Fibroblast of skin of right quadriceps (primary cell): ENCODE measurements around the gene PTCH2.
A peak's percentile ranks its signal among the peaks of the same experiment; 100 is the strongest.

ENCODE experiments used
- DNase-seq: peaks from one replicate; pipeline ENCODE4 v3.0.0-alpha.2; 2013

PTCH2 gene, protein sequence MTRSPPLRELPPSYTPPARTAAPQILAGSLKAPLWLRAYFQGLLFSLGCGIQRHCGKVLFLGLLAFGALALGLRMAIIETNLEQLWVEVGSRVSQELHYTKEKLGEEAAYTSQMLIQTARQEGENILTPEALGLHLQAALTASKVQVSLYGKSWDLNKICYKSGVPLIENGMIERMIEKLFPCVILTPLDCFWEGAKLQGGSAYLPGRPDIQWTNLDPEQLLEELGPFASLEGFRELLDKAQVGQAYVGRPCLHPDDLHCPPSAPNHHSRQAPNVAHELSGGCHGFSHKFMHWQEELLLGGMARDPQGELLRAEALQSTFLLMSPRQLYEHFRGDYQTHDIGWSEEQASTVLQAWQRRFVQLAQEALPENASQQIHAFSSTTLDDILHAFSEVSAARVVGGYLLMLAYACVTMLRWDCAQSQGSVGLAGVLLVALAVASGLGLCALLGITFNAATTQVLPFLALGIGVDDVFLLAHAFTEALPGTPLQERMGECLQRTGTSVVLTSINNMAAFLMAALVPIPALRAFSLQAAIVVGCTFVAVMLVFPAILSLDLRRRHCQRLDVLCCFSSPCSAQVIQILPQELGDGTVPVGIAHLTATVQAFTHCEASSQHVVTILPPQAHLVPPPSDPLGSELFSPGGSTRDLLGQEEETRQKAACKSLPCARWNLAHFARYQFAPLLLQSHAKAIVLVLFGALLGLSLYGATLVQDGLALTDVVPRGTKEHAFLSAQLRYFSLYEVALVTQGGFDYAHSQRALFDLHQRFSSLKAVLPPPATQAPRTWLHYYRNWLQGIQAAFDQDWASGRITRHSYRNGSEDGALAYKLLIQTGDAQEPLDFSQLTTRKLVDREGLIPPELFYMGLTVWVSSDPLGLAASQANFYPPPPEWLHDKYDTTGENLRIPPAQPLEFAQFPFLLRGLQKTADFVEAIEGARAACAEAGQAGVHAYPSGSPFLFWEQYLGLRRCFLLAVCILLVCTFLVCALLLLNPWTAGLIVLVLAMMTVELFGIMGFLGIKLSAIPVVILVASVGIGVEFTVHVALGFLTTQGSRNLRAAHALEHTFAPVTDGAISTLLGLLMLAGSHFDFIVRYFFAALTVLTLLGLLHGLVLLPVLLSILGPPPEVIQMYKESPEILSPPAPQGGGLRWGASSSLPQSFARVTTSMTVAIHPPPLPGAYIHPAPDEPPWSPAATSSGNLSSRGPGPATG

DNA sequence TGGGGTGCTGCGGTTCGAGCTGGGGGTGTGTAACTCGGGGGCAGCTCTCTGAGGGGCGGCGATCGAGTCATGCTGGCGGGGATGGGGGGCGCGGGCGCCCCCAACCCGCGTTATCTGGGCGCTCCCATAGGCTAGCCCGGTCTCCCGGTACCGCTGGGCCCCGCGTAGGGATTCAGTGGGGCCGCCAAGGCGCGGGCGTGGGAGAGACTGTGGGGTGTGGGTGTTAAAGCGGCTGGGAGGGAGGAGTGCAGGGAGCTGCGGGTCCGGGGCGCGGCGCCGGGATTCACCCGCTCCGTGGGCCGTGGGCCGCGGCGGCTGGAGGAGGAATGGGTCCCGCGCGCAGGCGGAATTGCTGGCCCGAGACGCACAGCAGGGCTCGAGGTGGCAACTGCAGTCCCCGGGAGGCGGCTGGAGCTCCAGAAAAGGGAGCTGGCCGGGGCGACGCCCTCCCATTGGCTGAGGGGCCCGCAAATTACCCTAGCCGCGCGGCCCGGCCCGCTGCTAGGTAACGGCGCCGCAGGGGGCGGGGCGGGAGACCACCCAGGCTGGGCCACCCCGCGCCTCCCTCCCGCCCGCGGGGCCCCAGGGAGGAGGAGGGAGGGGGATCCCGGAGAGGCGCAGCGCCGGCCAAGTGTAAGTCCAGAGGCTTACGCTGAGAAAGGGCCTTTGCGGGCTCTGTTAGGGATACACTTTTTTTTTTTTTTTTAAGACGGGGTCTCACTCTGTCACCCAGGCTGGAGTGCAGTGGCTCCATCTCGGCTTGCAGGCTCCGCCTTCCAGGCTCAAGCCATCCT lies at the start of gene PTCH2:
TSS of gene PTCH2 (minus strand) at position 392 of the 794 bp plus-strand sequence. CDS start at position 71, 321 bp downstream.
- DNase-seq = peak; percentile 81

DNA sequence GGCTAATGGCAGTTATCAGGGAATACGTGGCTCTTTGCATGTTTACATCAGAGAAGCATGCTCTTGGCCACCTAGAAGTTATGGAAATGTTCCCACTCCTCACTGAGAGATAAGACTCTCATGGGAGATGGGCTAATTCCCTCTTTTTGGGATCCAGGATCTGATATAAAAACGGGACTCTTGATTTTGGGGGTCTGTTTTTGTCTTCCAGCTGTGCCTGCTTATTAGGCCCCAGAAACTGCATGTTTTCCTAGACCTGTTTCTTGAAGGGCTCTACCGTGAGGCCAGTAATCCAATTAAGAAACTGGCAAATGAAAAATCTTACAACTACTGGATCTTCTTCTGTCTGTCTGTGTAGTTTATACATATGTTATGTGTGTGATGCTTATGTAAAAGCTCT lies 47.0 kb upstream of the PTCH2 start:
- no peak for DNase-seq

DNA sequence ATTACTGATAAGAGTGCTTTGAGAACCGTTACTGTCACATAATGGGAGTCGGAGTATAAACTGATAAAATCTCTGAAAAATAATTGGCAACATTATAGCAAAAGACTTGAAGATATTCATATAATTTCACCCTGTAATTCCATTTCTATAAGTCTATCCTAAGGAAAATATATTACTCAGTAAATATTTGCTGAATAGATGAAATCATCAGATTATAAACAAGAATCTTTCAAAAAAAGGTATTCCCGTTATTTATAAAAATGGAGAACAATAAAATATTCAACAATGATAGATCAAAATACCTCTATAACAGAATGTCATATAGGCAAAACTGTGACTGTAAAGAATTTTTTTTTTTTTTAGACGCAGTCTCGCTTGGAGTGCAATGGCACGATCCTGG lies 42.4 kb upstream of the PTCH2 start:
- no peak for DNase-seq

DNA sequence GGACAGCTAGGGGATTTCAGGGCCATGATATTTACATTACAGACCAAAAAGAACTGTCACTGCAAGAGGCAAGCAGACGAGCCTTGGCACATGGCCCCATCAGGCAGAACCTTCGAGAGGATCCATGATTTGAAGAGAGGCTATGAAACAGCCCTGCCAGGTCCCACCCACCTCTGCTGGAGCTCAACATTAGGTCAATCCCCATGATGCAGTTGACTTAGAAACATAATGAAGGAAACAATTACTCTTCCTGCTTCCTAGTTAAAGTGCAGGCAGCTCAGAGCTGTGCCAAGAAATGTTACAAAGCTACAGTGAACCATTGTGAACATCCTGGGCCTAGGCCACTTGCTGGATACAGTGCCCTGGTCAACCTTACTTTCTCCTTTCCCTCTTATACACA lies 41.7 kb upstream of the PTCH2 start:
- no peak for DNase-seq

DNA sequence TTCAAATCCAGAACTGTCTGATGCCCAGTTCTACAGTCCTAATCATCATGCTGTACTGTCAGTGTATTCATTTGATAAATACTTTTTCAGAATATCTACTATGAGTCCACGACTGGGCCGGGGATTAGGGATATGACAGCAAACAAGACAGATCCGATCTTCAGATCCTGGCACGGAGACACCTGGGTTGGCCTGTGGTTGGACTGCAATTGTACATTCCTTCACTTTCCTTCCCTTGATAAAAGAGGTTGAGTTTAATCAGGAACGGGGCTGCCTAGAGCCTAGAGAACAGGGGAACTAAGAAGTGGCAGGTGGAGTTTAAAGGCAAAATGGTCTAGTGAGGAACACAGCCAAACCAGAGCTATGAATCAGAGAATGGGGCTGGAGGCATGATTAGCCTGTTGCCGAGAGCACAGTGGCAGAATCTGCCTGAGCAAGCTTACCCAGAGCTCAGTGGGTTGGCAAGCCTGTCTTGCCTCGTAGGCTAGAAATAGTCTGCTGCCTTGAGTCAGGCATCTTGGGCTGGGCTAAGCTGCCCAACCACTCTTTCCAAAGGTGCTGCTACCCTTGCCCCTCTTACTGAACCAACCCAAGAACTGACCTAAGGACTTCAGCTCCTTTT lies 38.1 kb upstream of the PTCH2 start:
- DNase-seq = peak; percentile 9

DNA sequence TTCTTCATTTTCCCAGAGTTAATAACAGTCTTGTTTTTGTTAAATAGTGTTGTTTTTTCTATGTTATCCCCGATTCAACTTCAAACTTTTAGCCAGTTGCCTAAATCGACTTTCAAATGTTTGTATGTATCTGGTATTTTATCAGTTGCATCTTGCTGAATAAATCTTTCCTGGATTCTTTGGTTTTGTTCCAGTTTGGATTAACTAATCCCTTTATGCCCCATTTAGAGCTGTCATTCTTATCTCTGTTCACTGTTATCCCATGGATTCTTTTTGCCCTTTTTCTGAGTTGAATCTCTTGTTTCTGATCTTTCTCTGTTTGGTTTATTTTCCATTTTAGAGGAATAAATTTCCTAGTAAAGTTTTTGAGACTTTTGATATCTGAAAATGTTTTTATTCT lies 31.1 kb upstream of the PTCH2 start:
- DNase-seq = no peak

DNA sequence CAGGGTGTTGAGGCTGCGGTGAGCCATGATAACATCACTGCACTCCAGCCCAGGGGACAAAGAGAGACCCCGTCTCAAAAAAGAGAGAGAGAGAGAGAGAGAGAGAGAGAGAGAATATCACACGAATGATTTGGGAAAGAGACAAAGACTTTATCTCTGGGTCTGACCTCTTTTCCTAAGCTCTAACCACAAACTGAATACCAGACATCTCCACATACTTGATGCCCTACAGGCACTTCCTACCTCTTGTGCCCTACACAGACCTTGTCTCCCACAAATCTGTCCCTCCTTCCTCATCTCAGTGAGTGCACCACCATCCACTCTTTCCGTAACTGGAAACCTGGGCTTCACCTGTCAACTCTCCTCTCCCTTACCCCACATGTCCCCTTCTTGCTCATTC lies 27.0 kb upstream of the PTCH2 start:
- DNase-seq = no peak

DNA sequence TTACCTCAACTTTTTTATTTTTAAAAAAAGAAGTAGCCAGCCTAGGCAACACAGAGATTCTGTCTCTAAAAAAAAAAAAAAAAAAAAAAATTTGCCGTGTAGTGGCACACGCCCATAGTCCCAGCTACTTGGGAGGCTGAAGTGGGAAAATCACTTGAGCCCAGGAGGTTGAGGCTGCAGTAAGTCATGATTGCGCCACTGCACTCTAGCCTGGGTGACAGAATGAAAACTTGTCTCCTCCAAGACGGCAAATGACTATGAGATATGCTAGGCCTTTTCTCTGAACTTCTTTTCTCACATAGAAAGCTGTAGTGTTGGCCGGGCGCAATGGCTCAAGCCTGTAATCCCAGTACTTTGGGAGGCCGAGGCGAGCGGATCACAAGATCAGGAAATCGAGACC lies 24.7 kb upstream of the PTCH2 start:
- no peak for DNase-seq

DNA sequence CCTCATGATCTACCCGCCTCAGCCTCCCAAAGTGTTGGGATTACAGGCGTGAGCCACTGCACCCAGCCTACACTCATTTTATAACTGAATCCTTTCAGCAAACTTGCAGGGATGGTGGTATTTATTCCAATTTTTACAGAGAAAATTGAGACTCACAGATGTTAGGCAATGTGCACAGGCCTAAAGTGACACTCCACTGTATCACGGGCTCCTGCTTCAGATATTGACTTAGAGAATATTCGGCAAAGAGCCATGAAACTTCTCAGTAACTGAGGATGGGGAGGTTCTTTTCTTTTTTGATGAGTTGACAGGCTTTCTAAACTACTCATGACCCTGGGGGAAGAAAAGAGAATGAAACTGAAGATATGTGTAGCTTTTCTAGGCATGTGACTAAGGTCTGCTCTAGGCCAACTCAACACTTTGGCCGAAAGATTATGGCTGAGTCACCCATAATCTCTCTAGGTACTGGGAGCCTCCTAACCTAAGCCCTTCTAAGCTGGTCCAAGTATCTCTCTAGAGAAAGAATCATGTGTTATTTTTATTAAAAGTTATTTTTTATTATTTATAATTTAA lies 19.9 kb upstream of the PTCH2 start:
- peak; percentile 17 for DNase-seq

DNA sequence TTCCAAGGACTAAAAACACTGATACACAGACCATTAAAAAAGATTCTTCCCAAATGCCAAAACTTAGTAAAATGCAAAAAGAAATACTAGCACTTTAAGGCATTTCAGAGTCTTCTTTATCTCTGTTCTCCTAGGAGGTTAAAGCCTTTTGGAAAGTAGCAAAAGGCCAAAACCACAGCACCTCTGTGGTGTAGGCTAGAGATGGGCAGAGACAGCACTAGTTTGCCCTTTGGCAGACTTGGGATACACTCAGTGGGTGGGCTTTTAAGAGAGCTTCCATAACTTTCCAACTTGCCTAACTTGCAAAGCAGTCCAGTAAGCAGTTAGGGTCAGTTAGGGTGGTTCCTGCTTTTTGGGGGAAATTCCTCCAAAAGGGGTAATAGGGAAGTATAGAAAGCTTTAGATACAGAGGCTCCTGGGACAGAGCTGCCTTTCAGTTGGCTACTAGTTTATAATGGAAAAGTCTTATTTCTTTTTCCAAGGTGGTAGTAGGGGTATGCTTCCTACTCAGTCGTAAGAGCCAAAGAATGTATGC lies 17.9 kb upstream of the PTCH2 start:
- DNase-seq = no peak

DNA sequence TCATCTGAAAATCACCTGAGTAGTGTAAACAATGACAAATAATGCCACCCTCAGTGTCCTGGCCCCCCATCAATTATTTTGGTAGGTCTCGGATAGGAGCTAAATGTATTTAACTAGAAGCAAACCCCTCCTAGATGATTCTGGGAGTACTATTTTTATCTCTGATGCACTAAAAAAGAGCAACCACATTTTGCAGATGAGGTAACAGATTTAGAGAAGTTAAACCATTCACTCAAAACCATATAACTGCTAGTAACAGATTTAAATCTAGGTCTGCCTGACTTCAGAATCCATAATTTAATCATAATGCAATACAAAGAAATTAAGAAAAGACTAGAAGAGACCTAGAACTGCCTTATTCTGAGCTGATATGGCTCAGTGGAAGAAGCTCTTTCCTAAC lies 17.3 kb upstream of the PTCH2 start:
- no peak for DNase-seq

DNA sequence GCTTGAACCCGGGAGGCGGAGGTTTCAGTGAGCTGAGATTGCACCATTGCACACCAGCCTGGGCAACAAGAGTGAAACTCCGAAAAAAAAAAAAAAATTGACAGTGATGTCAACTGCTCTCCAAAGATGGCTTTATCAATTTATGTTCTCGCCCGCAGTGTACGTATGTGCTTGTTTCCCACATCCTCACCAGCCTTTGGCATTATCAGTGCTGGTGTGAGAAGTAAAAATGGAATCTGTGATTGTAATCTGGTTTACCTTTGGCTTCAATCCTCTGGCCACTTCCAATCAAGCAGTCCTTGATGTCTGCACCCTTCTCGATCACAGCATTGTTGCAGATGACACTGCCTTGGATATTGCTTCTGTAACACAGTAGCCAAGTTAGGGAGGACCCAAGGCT lies 14.4 kb upstream of the PTCH2 start:
- no peak for DNase-seq

DNA sequence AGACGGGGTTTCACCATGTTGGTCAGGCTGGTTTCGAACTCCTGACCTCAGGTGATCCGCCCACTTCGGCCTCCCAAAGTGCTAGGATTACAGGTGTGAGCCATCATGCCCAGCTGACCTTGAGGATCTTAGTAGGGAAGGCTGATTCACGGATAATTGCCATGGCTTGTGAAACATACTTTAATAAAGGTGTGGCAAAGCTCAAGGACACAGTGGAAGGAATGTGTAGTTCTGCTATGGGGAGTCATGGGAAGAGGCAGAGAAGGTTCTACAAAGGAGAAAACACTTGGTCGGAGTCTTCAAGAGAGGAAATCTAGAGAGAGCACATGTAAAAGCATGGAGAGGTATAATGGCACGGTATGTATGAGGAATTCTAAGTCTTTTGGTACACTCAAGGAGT lies 12.7 kb upstream of the PTCH2 start:
- no peak for DNase-seq

DNA sequence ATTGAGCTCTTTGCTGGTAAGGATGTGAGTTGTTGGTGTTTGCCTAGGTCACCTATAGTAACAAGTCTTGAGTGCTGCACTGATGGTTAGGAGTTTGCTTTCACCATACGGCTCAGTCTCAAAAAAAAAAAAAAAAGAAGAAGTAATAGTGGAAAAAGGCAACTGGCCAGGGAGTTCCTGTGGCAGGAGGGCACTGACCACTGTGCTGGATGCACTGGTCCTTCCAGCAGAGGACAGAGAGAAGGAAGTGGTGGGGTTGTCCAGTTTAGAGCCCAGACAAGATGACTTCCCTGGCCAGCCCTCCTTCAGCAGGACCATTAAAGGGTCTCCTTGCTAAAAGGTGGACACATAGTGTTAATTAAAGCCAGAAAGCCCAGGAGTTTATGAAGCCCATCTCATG lies 11.9 kb upstream of the PTCH2 start:
- no peak for DNase-seq

DNA sequence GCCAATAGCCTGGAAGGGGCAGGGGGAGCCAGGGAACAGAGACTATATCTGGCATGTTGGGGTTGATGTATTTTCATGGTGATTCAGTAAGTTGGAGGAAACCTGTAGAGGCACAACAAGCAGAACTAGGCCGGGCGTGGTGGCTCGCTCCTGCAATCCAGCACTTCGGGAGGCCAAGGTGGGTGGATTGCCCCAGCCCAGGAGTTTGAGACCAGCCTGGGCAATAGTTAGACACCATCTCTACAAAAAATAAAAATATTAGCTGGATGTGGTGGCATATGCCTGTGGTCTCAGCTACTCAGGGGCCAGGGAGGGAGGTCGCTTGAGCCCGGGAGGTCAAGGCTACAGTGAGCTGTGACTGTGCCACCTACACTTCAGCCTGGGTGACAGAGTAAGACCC lies 10.1 kb upstream of the PTCH2 start:
- no peak for DNase-seq

DNA sequence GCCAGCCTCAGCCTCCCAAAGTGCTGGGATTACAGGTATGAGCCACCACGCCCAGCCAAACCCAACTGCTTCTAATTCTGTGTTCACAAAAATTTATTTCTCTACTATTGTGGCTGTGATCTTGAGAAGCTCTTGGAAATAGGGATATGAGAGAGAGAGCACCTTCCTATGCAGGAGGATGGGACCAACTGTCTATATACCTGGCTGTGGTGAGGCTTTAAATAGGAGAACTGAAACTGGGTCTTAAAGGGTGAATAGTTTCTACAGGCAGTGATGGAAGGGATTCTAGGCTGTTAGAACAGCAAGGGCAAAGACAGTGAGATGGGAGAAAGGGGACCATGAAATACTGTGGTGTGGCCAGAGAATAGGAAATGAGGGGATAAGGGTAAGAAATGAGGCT lies 8.3 kb upstream of the PTCH2 start:
- no peak for DNase-seq

DNA sequence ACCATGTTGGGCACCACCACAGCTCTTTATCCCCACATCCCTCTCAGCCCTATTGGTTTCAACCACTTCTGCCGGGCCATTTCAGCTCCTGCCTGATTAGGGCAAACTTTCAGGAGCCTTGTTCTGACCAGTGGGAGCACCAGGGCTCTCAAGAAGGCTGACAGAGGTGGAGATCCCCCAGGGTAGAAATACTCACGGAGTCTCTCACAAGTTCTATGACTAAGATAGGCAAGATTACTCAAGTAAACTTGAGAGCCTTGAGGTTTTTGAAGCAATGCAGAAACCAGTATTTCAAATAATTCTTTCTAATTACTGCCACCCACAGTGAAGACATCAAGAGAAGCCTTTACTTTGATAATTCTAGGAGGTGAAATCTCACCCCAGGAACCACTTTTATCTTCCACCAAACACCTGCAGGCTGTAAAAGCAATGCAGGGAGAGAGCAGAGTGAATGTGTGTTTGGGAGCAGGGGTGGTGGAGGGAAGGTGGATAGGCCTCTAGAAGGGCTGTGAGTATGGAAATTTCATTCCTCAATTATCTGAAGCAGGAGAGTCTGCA lies 6.6 kb upstream of the PTCH2 start:
- no peak for DNase-seq

DNA sequence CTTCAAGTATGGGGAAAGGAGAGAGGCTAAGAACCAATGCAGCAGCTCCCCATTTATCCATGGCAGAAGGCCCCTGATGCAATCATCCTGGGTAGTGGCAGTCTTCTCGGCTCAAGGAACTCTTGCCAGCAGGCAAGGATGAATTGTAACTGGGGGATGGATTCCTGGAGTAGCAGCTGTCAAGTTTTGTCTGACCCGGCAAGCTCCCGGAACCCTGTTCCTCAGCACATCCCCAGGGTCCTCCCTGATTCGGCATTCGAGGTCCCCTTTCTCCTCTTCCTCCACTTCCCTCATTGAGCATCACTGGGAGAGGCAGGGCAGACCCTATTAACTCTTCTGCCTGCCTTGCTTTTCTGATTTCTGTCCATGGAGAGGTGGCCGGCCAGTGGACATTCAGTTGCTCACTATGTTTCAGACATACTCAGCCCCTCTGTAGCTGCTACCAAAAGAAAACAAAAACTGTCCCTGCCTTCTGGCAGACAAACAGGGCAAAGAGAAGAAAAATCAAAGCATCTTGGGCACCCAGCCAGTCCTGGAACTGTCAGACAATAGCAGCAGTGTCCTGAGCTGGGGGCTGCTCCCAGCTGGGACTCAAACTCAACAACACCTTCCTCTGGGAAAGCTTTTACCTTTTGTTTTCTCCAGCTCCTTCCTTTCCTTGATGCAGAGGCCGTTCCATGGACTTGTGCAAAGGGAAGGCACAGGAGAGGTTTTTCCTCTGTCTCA lies 5.6 kb upstream of the PTCH2 start:
- DNase-seq = no peak

DNA sequence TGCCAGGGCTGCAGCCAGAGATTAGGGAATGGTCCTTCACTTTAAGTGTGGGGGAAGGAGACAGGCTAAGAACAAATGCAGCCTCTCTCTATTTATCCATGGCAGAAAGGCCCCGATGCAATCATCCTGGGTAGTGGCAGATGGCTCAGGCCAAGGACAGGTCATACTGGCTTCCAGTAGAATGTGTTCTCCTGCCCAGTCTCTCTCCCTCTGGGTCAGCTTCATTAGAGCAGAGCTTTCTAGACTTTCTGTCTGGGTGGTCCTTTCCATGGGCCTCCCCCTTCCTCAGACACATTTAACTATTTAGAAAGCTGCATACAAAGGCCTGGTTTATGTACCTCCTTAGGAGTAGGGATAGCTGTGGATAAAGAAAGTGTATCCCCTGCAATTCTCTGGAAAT lies 4.8 kb upstream of the PTCH2 start:
- DNase-seq = no peak

DNA sequence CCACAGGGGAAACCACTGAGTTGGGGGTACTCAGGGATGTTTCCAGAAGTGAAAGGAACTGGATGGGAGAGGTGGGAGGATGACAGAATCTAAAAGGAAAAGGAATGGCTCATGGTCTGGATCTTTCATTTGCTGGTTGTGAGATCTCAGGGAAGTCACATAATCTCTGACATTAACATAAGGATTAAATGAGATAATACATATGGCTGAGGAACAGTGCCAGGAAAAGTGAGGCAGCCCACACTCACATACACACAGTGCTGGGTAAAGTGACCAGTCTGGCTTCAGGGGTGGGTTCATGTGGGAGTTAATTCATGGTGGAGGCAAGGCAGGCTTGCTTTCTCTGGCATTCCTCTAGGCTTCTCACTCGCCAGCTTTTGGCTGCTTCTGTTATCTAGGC lies 3.9 kb upstream of the PTCH2 start:
- no peak for DNase-seq

DNA sequence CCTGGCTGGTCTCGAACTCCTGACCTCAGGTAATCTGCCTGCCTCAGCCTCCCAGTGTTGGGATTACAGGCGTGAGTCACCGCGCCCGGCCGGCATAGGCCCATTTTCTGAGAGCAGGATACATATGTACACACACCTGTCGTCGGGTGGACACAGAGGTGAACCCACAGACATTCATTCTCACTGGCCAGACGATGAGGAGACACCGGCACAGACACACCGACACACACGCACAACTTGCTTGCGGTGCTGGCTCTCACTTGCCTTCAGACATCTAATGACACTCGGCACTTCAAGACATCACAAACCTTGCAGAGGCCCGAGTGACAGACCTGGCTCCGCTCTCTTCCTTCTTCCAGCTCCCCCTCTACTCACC lies 579 bp downstream of the PTCH2 start:
- no peak for DNase-seq
